ENCODE data around the gene SLC39A8. TPM values are rescaled to one million over a fixed set of nuclear protein-coding genes. Genes with fewer than 3 reads are reported as not detected.

Gene SLC39A8
- total RNA-seq, 2 experiments from 2014 or later: 60.2 to 61.6 TPM

GRCh38 chr4:102348701-102349100 is 3.4 kb upstream of the SLC39A8 start:
- ATAC-seq (no peak), DNase-seq (no peak)
- peaks cover 4% of the 10 kb centered on the region for H3K36me3 Mint-ChIP-seq (ENCODE audit: low read depth)
- no peaks in the 10 kb centered on the region for H3K9me3 Mint-ChIP-seq
- H3K27me3 Mint-ChIP-seq: no peaks in the 10 kb centered on the region
- TF ChIP-seq CTCF (IDR thresholded peaks at IDR 0.05): no peak
- POLR2A ChIA-PET: interaction anchor here (0.8 kb wide), 1 partner anchor 32 kb away, joined by 3 read pairs; no protein-coding TSS in a partner anchor
- CTCF ChIA-PET: no interaction called here
- intact Hi-C loops (cut with micrococcal nuclease): loop anchor here (10.0 kb wide), 2 partner anchors 276 to 726 kb away; partner anchors contain the start of gene SLC9B2
- H3K4me1 Mint-ChIP-seq (ENCODE audit: low read depth): peaks cover 12% of the 10 kb centered on the region
- no peak overlapping the region for H3K27ac Mint-ChIP-seq
- H3K4me3 Mint-ChIP-seq: no peak overlapping the region

GRCh38 chr4:102345795-102346100 is 466 bp upstream of the SLC39A8 start:
- peak overlapping the region; percentile 97 for H3K27ac Mint-ChIP-seq
- peaks cover 36% of the 10 kb centered on the region for H3K4me1 Mint-ChIP-seq (ENCODE audit: low read depth)
- peaks cover 29% of the 10 kb centered on the region for H3K36me3 Mint-ChIP-seq (ENCODE audit: low read depth)
- peak overlapping the region; percentile 81 for H3K4me3 Mint-ChIP-seq
- H3K27me3 Mint-ChIP-seq: no peaks in the 10 kb centered on the region
- peak; percentile 67 for TF ChIP-seq CTCF (IDR thresholded peaks at IDR 0.05)
- no peaks in the 10 kb centered on the region for H3K9me3 Mint-ChIP-seq
- POLR2A ChIA-PET: interaction anchor here (2.3 kb wide), 1 partner anchor 85 kb away, joined by 12 read pairs; no protein-coding TSS in a partner anchor
- CTCF ChIA-PET: interaction anchor here (0.7 to 2.7 kb wide), 12 partner anchors 17 to 281 kb away, joined by 3 to 13 read pairs (median 4); no protein-coding TSS in a partner anchor
- intact Hi-C loops (cut with micrococcal nuclease): loop anchor here (1.0 to 10.0 kb wide), 4 partner anchors 45 to 729 kb away; partner anchors contain the start of gene SLC9B2
- ATAC-seq (no peak), DNase-seq (no peak)

- H3K4me3 Mint-ChIP-seq: peak overlapping the region; percentile 81
- H3K4me1 Mint-ChIP-seq (ENCODE audit: low read depth): peaks cover 49% of the 10 kb centered on the region
- TF ChIP-seq CTCF (IDR thresholded peaks at IDR 0.05): no peak
- peak overlapping the region; percentile 97 for H3K27ac Mint-ChIP-seq
- ATAC-seq (peak; percentile 63), DNase-seq (peak; percentile 81)
- ChIA-PET POLR2A (interaction anchor here (0.7 to 2.3 kb wide), 10 partner anchors 8 to 733 kb away, joined by 3 to 12 read pairs (median 4); partner anchors contain the start of gene UBE2D3), CTCF (interaction anchor here (0.9 to 2.7 kb wide), 7 partner anchors 9 to 483 kb away, joined by 3 to 13 read pairs (median 3); partner anchors contain the start of gene UBE2D3)
- intact Hi-C loops (cut with micrococcal nuclease): loop anchor here (2.0 to 10.0 kb wide), 3 partner anchors 86 to 730 kb away; partner anchors contain the start of gene SLC9B2
- no peaks in the 10 kb centered on the region for H3K9me3 Mint-ChIP-seq
- H3K36me3 Mint-ChIP-seq (ENCODE audit: low read depth): peaks cover 37% of the 10 kb centered on the region
- no peaks in the 10 kb centered on the region for H3K27me3 Mint-ChIP-seq
Measured at GRCh38 chr4:102344520-102344953, 745 bp downstream of the SLC39A8 start.

GRCh38 chr4:102343964-102344519 is 1.2 kb downstream of the SLC39A8 start:
- H3K4me1 Mint-ChIP-seq (ENCODE audit: low read depth): peaks cover 52% of the 10 kb centered on the region
- POLR2A ChIA-PET: interaction anchor here (0.6 to 2.3 kb wide), 7 partner anchors 13 to 733 kb away, joined by 3 to 12 read pairs (median 4); partner anchors contain the start of gene UBE2D3
- no peaks in the 10 kb centered on the region for H3K27me3 Mint-ChIP-seq
- peak; percentile 13 for ATAC-seq
- H3K4me3 Mint-ChIP-seq: peak overlapping the region; percentile 81
- intact Hi-C loops (cut with micrococcal nuclease): loop anchor here (2.0 to 10.0 kb wide), 3 partner anchors 87 to 731 kb away; partner anchors contain the start of gene SLC9B2
- CTCF ChIA-PET: interaction anchor here (1.1 to 2.7 kb wide), 3 partner anchors 8 to 87 kb away, joined by 3 to 13 read pairs (median 7); no protein-coding TSS in a partner anchor
- peaks cover 41% of the 10 kb centered on the region for H3K36me3 Mint-ChIP-seq (ENCODE audit: low read depth)
- peak overlapping the region; percentile 97 for H3K27ac Mint-ChIP-seq
- DNase-seq: peak; percentile 17
- TF ChIP-seq CTCF (IDR thresholded peaks at IDR 0.05): no peak
- H3K9me3 Mint-ChIP-seq: no peaks in the 10 kb centered on the region

All from activated CD8-positive, alpha-beta T cell treated with anti-CD3 and anti-CD28 coated beads for 36 hours (primary cell).